GM23248 (cell line): ENCODE results near the gene PTAR1.

Experiments
- EZH2 ChIP-seq: fragments of 200-600 bp; sonication (generic); IDR thresholded peaks from 2 replicates; pipeline ENCODE4 v1.6.1; 2018; ENCODE audit warnings: antibody characterized with exemption, mild to moderate bottlenecking; ENCODE audit not compliant: insufficient read depth, poor library complexity, severe bottlenecking
- EZH2phosphoT487 ChIP-seq: fragments of 200-600 bp; sonication (generic); IDR thresholded peaks from 2 replicates; pipeline ENCODE4 v1.6.1; 2018; ENCODE audit warnings: antibody characterized with exemption, moderate library complexity, mild to moderate bottlenecking, low read depth; ENCODE audit not compliant: insufficient read depth

DNA sequence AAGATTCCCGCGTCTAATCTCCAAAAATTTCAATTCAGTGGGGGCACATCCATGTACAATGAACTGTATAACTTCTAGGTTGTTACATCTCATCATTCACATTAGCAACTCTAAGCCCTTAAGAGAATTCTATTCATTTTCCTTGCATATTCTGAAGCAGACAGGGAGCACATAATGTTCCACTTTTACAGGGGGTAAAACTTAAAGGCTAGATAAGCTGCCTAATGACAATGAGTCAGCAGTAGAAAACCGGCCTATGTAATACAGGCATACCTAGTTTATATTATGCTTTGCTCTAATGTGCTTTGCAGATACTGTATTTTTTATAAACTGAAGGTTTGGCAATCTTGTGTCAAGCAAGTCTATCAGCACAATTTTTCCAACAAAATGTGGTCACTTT is 40.4 kb downstream of the PTAR1 start:
- TF ChIP-seq EZH2 = no peak
- no peak for TF ChIP-seq EZH2phosphoT487
